Fibroblast of peridontal ligament (primary cell): ENCODE results near the gene FAM47B.
A peak's percentile ranks its signal among the peaks of the same experiment; 100 is the strongest.

Experiments used
- DNase-seq: peaks from one replicate; pipeline ENCODE4 v3.0.0-alpha.2; 2010; ENCODE audit errors: extremely low read depth

FAM47B gene

GRCh38 chrX:34942496-34942895, at the start of gene FAM47B:
FAM47B (plus strand) TSS chrX:34942796; CDS start chrX:34942832, 36 bp downstream.
- no peak for DNase-seq

GRCh38 chrX:34893741-34894140, 48.9 kb upstream of the FAM47B start:
- DNase-seq = no peak

GRCh38 chrX:34900691-34901090, 41.9 kb upstream of the FAM47B start:
- peak; percentile 41 for DNase-seq

GRCh38 chrX:34901761-34902160, 40.8 kb upstream of the FAM47B start:
- peak; percentile 65 for DNase-seq

- peak; percentile 15 for DNase-seq
Measured at GRCh38 chrX:34903316-34903715, 39.3 kb upstream of the FAM47B start.

GRCh38 chrX:34909151-34909550, 33.4 kb upstream of the FAM47B start:
- peak; percentile 34 for DNase-seq

GRCh38 chrX:34915463-34916225, 27.0 kb upstream of the FAM47B start:
- DNase-seq = no peak

GRCh38 chrX:34917146-34917545, 25.4 kb upstream of the FAM47B start:
- peak; percentile 35 for DNase-seq

- DNase-seq = peak; percentile 59
Measured at GRCh38 chrX:34918091-34918736, 24.4 kb upstream of the FAM47B start.

- DNase-seq = peak; percentile 82
Measured at GRCh38 chrX:34918856-34919255, 23.7 kb upstream of the FAM47B start.

GRCh38 chrX:34927866-34928265, 14.7 kb upstream of the FAM47B start:
- DNase-seq = no peak

GRCh38 chrX:34943235-34943634, 639 bp downstream of the FAM47B start:
- no peak for DNase-seq

GRCh38 chrX:34956916-34957315, 14.3 kb downstream of the FAM47B start:
- DNase-seq = peak; percentile 60

GRCh38 chrX:34961662-34962061, 19.1 kb downstream of the FAM47B start:
- no peak for DNase-seq

- DNase-seq = no peak
Measured at GRCh38 chrX:34972206-34972605, 29.6 kb downstream of the FAM47B start.

GRCh38 chrX:34978171-34978570, 35.6 kb downstream of the FAM47B start:
- DNase-seq = no peak

- DNase-seq = no peak
Measured at GRCh38 chrX:34987646-34988045, 45.0 kb downstream of the FAM47B start.
